Measurements from ENCODE around the gene PLEKHA3.

The PLEKHA3 gene

GRCh38 chr2:178531168-178531567 lies 50.9 kb downstream of the PLEKHA3 start:
- Histone ChIP-seq H3K27me3 (ENCODE audit: low read length) (no peaks in the 10 kb centered on the region), H3K9me3 (ENCODE audit: insufficient read depth, low read length) (no peaks in the 10 kb centered on the region), H3K4me2 (ENCODE audit: low read depth, low read length, poor library complexity, severe bottlenecking) (no peak overlapping the region), H2AFZ (ENCODE audit: low read depth, low read length, severe bottlenecking) (no peak overlapping the region), H3K27ac (ENCODE audit: low read depth, low read length) (no peak overlapping the region), H3F3A (ENCODE audit: insufficient read depth) (no peaks in the 10 kb centered on the region), H3K9me2 (replicated peaks; ENCODE audit: insufficient read depth, low read length) (no peaks in the 10 kb centered on the region), H3K9ac (ENCODE audit: low read length) (no peak overlapping the region), H4K20me1 (ENCODE audit: low read depth, low read length) (no peaks in the 10 kb centered on the region; the same call in 1 of the 2 replicates), H3K36me3 (ENCODE audit: low read length) (no peaks in the 10 kb centered on the region; the same call in 1 of the 2 replicates), H3K79me2 (ENCODE audit: insufficient read depth, low read length) (peaks cover 47% of the 10 kb centered on the region), H3K4me3 (ENCODE audit: insufficient read depth, low read length, poor library complexity, severe bottlenecking) (no peak overlapping the region)
- no peak for TF ChIP-seq CTCF (IDR thresholded peaks at IDR 0.05; ENCODE audit: insufficient read depth, low read length, poor library complexity, severe bottlenecking)

- Histone ChIP-seq H2AFZ (ENCODE audit: low read depth, low read length, severe bottlenecking) (no peak overlapping the region), H3K4me2 (ENCODE audit: low read depth, low read length, poor library complexity, severe bottlenecking) (no peak overlapping the region), H3F3A (ENCODE audit: insufficient read depth) (no peaks in the 10 kb centered on the region), H3K4me3 (ENCODE audit: insufficient read depth, low read length, poor library complexity, severe bottlenecking) (no peak overlapping the region), H3K9ac (ENCODE audit: low read length) (no peak overlapping the region), H3K9me3 (ENCODE audit: insufficient read depth, low read length) (no peaks in the 10 kb centered on the region), H3K27ac (ENCODE audit: low read depth, low read length) (no peak overlapping the region), H3K79me2 (ENCODE audit: insufficient read depth, low read length) (no peaks in the 10 kb centered on the region; the same call in 1 of the 2 replicates), H3K9me2 (replicated peaks; ENCODE audit: insufficient read depth, low read length) (no peaks in the 10 kb centered on the region), H3K36me3 (ENCODE audit: low read length) (peaks cover 7% of the 10 kb centered on the region; the same call in 1 of the 2 replicates), H3K27me3 (ENCODE audit: low read length) (no peaks in the 10 kb centered on the region), H4K20me1 (ENCODE audit: low read depth, low read length) (no peaks in the 10 kb centered on the region)
- TF ChIP-seq EZH2phosphoT487 (conservative IDR thresholded peaks at IDR 0.05; ENCODE audit: low read length) (no peak), CTCF (IDR thresholded peaks at IDR 0.05; ENCODE audit: insufficient read depth, low read length, poor library complexity, severe bottlenecking) (no peak)
Measured at GRCh38 chr2:178536037-178536436, 55.8 kb downstream of the PLEKHA3 start.

GRCh38 chr2:178542161-178542560 lies 61.9 kb downstream of the PLEKHA3 start:
- Histone ChIP-seq H4K20me1 (ENCODE audit: low read depth, low read length) (no peaks in the 10 kb centered on the region), H2AFZ (ENCODE audit: low read depth, low read length, severe bottlenecking) (no peak overlapping the region), H3K4me2 (ENCODE audit: low read depth, low read length, poor library complexity, severe bottlenecking) (no peak overlapping the region), H3K9me3 (ENCODE audit: insufficient read depth, low read length) (no peaks in the 10 kb centered on the region), H3K27ac (ENCODE audit: low read depth, low read length) (no peak overlapping the region), H3K27me3 (ENCODE audit: low read length) (no peaks in the 10 kb centered on the region), H3K36me3 (ENCODE audit: low read length) (peaks cover 9% of the 10 kb centered on the region; the same call in 1 of the 2 replicates), H3K4me3 (ENCODE audit: insufficient read depth, low read length, poor library complexity, severe bottlenecking) (no peak overlapping the region), H3K79me2 (ENCODE audit: insufficient read depth, low read length) (no peaks in the 10 kb centered on the region), H3K9ac (ENCODE audit: low read length) (no peak overlapping the region), H3K9me2 (replicated peaks; ENCODE audit: insufficient read depth, low read length) (no peaks in the 10 kb centered on the region), H3F3A (ENCODE audit: insufficient read depth) (no peaks in the 10 kb centered on the region)
- no peak for TF ChIP-seq EZH2phosphoT487 (conservative IDR thresholded peaks at IDR 0.05; ENCODE audit: low read length)
- TF ChIP-seq CTCF (IDR thresholded peaks at IDR 0.05; ENCODE audit: insufficient read depth, low read length, poor library complexity, severe bottlenecking): no peak

Data from SU-DHL-6 (cell line).